Measurements from ENCODE around the gene MXD1.
"Not testable (repeated sequence)": the region's sequence is repeated elsewhere in the genome, so short reads cannot be mapped to it uniquely, and the experiment has no call there.

The MXD1 gene

GRCh38 chr2:69933839-69934613 is 19.1 kb downstream of the MXD1 start:
- no peak for DNase-seq

- DNase-seq, result no peak
These were observed 19.7 kb downstream of the MXD1 start for GRCh38 chr2:69934614-69934908.

GRCh38 chr2:69935011-69935410 is 20.1 kb downstream of the MXD1 start:
- DNase-seq, result no peak

- DNase-seq, result no peak
These were observed 22.0 kb downstream of the MXD1 start for GRCh38 chr2:69936906-69937305.

- no peak for DNase-seq
These were observed 23.1 kb downstream of the MXD1 start for GRCh38 chr2:69937968-69938367.

GRCh38 chr2:69939722-69940121 is 24.8 kb downstream of the MXD1 start:
- no peak for DNase-seq

- no peak for DNase-seq
These were observed 25.8 kb downstream of the MXD1 start for GRCh38 chr2:69940691-69941090.

GRCh38 chr2:69943000-69943842 is 28.3 kb downstream of the MXD1 start:
- no peak for DNase-seq

- DNase-seq, result no peak
These were observed 29.1 kb downstream of the MXD1 start for GRCh38 chr2:69943843-69944525.

GRCh38 chr2:69944756-69945155 is 29.8 kb downstream of the MXD1 start:
- DNase-seq, result no peak

GRCh38 chr2:69945441-69945840 is 30.5 kb downstream of the MXD1 start:
- no peak for DNase-seq

- DNase-seq, result no peak
These were observed 31.0 kb downstream of the MXD1 start for GRCh38 chr2:69945941-69946340.

- no peak for DNase-seq
These were observed 31.7 kb downstream of the MXD1 start for GRCh38 chr2:69946351-69947324.

GRCh38 chr2:69947325-69947931 is 32.5 kb downstream of the MXD1 start:
- no peak for DNase-seq

- no peak for DNase-seq
These were observed 33.4 kb downstream of the MXD1 start for GRCh38 chr2:69948032-69948962.

GRCh38 chr2:69948963-69949645 is 34.2 kb downstream of the MXD1 start:
- no peak for DNase-seq

- no peak for DNase-seq
These were observed 35.3 kb downstream of the MXD1 start for GRCh38 chr2:69950241-69950640.

GRCh38 chr2:69950671-69951070 is 35.8 kb downstream of the MXD1 start:
- not testable (repeated sequence) for DNase-seq

- DNase-seq, result no peak
These were observed 37.6 kb downstream of the MXD1 start for GRCh38 chr2:69952336-69953115.

Measured in left hindlimb (tissue), 1 donor.